ENCODE data around the gene BMPR1B. TPM values are rescaled to one million over a fixed set of nuclear protein-coding genes. Genes with fewer than 3 reads are reported as not detected.

The BMPR1B gene
- total RNA-seq, 1 experiment from 2014 or later: not detected

- TF ChIP-seq ZBTB33 (IDR thresholded peaks at IDR 0.05; ENCODE audit: extremely low read depth, insufficient replicate concordance, low read length): no peak
- no peak for TF ChIP-seq POLR2A (IDR thresholded peaks at IDR 0.05; ENCODE audit: borderline replicate concordance, extremely low read depth, insufficient read depth, insufficient read length)
- no peak for TF ChIP-seq SIN3A (IDR thresholded peaks at IDR 0.05; ENCODE audit: low read depth)
- no peak for TF ChIP-seq ATF3 (IDR thresholded peaks at IDR 0.05)
Observed at GRCh38 chr4:94968493-94968892, 210.7 kb downstream of the BMPR1B start (continued).

- BruUV-seq (replicated peaks): no TSS peak
- ChIA-PET CTCF (no interaction called here), RAD21 (ENCODE audit: low non-redundant PET in 1 of 2, low total read pairs in 2 of 2, uncharacterized antibody in 2 of 2, unreplicated experiment in 2 of 2) (no interaction called here), POLR2A (no interaction called here)
- no peaks in the 10 kb centered on the region for H3K4me1 ChIP-seq (ENCODE audit: control insufficient read depth in 1 of 2, insufficient read depth in 2 of 2, low read length in 2 of 2)
- no peaks in the 10 kb centered on the region for H3K79me2 ChIP-seq (ENCODE audit: insufficient read depth, low read length)
- no peak overlapping the region for H3K4me3 ChIP-seq (replicated peaks in 1 of 2; ENCODE audit: low read depth in 1 of 2, low read length in 2 of 2)
- intact Hi-C loops (cut with micrococcal nuclease): no loop called here
- no peak overlapping the region for H3K4me2 ChIP-seq (ENCODE audit: low read length)
- H3K27me3 ChIP-seq (ENCODE audit: insufficient read depth, low read length): no peaks in the 10 kb centered on the region
- no peaks in the 10 kb centered on the region for H4K20me1 ChIP-seq (ENCODE audit: insufficient read depth)
- ATAC-seq (no peak), DNase-seq (ENCODE audit: low read depth, low spot score) (no peak)
- H3K9ac ChIP-seq (ENCODE audit: low read length): no peak overlapping the region
- H3K9me3 ChIP-seq (ENCODE audit: control insufficient read depth in 1 of 2, insufficient read depth in 1 of 2, low read depth in 1 of 2, low read length in 2 of 2): no peaks in the 10 kb centered on the region
- H3K27ac ChIP-seq (ENCODE audit: low read depth, low read length): no peak overlapping the region
- no peak overlapping the region for H2AFZ ChIP-seq (ENCODE audit: low read depth, low read length, poor library complexity, severe bottlenecking)
- no peaks in the 10 kb centered on the region for H3K36me3 ChIP-seq (ENCODE audit: control insufficient read depth in 1 of 2, insufficient read depth in 2 of 2, low read length in 2 of 2)
- no peak for TF ChIP-seq MAX (IDR thresholded peaks at IDR 0.05)
- TF ChIP-seq ZFX (IDR thresholded peaks at IDR 0.05): no peak
- no peak for TF ChIP-seq ATF3 (IDR thresholded peaks at IDR 0.05)
- TF ChIP-seq ZNF274 (IDR thresholded peaks at IDR 0.05; ENCODE audit: low read depth, low read length): no peak
- no peak for TF ChIP-seq EZH2phosphoT487 (IDR thresholded peaks at IDR 0.05; ENCODE audit: borderline replicate concordance)
- no peak for TF ChIP-seq POLR2AphosphoS5 (IDR thresholded peaks at IDR 0.05; ENCODE audit: low read depth, low read length)
- no peak for TF ChIP-seq POLR2A (IDR thresholded peaks at IDR 0.05; ENCODE audit: borderline replicate concordance, extremely low read depth, insufficient read depth, insufficient read length)
- TF ChIP-seq CEBPB (IDR thresholded peaks at IDR 0.05; ENCODE audit: low read depth): no peak
- TF ChIP-seq FOSL1 (IDR thresholded peaks at IDR 0.05; ENCODE audit: low read depth): no peak
- TF ChIP-seq SRF (IDR thresholded peaks at IDR 0.05; ENCODE audit: low read depth): no peak
- TF ChIP-seq RAD21 (IDR thresholded peaks at IDR 0.05; ENCODE audit: low read depth): no peak
- TF ChIP-seq CBX3 (IDR thresholded peaks at IDR 0.05; ENCODE audit: low read depth): no peak
- TF ChIP-seq EGR1 (IDR thresholded peaks at IDR 0.05; ENCODE audit: low read depth): no peak
- no peak for TF ChIP-seq SP1 (IDR thresholded peaks at IDR 0.05; ENCODE audit: low read depth)
- no peak for TF ChIP-seq JUND (IDR thresholded peaks at IDR 0.05)
- no peak for TF ChIP-seq YY1 (IDR thresholded peaks at IDR 0.05; ENCODE audit: extremely low read depth, insufficient replicate concordance, low read depth, low read length)
- no peak for TF ChIP-seq TCF7L2 (IDR thresholded peaks at IDR 0.05; ENCODE audit: borderline replicate concordance, extremely low read depth, insufficient read depth, insufficient read length)
- no peaks in the 10 kb centered on the region for H3K9me2 ChIP-seq (ENCODE audit: insufficient read depth)
Observed at GRCh38 chr4:94970650-94971049, 212.9 kb downstream of the BMPR1B start.

Data from HCT116 (cell line).